Fibroblast of skin of back (primary cell): ENCODE results near the gene LCE2D.

Experiments
- DNase-seq: peaks from one replicate; pipeline ENCODE4 v3.0.0-alpha.2; 2013

Gene LCE2D

DNA sequence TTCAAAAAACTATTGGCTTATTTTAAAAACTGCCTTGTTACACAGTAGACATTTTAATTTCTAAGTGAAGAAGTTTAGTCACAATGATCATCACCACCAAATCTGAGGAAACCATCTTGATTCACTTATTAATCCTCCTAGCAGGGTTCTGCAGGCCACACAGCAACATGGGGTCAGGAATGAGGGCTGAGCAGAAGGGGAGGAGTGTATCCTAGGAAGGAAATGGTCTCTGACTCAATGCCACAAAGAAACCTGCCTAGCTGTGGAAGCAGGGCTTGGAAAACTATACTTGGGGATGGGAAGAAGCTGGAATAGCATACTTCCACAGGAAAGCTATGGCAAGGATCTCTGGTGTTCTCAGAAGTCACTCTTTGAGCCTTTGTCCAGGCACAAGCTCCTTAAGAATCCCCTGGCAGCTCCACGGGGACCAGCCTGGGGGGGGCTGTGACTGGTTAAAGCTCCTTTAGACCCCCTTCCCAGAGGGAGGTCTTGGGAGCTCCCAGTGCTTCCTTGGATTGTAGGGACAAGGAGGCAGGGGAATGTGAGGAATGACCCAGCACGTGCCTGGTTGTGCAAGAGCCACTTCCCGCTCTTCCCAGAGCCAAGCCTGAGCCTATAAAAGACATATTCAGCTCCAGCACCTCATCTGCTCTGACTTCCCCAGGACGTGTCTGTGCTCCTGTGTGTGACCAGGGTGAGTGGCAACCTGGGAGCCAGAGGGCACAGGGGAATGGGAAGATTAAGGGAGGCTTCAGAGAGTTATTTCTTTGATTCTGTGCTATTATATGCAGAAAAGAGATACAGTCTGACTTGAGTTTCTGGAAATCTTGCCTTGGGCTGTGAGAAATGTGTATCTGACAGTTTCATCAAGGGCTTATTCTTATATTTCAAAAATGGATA, 34.8 kb downstream of the LCE2D start, which contains the start of gene LCE2A:
TSS of gene LCE2A (plus strand) at position 645 of the 900 bp plus-strand sequence. CDS start 557 bp downstream, outside the sequence.
- no peak for DNase-seq

DNA sequence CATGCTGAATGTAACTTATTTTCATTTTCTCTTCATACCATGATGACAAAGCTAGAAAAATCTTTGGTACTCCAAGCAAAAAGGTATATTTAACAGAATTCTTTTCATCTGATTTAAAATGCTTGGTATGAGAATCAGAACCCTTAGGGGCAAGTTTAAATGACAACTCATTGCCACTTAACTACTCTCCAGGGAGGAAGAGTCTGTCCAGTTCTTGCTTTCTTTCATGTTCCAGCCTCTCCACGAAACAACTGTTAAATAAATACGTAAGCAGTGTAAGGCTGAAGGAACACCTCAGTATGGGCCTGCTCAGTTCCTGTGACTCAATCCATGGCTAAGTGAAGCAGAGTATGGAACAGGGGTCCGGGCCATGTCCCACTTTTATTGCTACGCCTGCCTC, 36.6 kb downstream of the LCE2D start:
- DNase-seq, result no peak

DNA sequence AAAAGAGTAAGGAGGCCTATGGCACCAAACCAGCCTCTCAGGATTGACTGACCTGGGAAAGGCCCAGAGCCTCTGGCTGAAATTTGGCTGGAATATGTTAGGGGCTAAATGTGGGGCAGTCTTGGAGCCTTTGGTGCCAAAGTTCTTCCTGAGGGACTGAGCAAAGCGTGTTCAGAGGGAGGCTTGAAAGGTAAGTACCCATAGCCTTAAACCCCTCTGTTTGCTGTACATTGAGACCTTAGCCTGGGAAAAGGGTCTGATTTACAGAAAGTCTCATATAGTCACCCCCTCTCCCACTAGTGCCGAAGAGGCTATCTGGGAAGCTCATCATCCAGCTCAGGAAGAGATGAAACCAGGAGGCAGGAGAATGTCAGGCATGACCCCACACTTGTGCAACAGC, 44.7 kb downstream of the LCE2D start, which contains the start of gene LCE4A:
TSS of gene LCE4A (plus strand) at position 301 of the 400 bp plus-strand sequence. CDS start 916 bp downstream, outside the sequence.
- no peak for DNase-seq
